GM12801 (cell line): Measurements from ENCODE around the gene TENM3.

Experiments
- CTCF ChIP-seq: IDR thresholded peaks from one replicate; pipeline ENCODE4 v1.5.1; 2011; ENCODE audit warnings: control low read depth; ENCODE audit not compliant: insufficient read length; ENCODE audit errors: extremely low read depth

TENM3 gene

GRCh38 chr4:182350041-182350440, 106.8 kb downstream of the TENM3 start:
- no peak for TF ChIP-seq CTCF

- TF ChIP-seq CTCF = no peak
These were observed 108.3 kb downstream of the TENM3 start for GRCh38 chr4:182351485-182351884.

DNA sequence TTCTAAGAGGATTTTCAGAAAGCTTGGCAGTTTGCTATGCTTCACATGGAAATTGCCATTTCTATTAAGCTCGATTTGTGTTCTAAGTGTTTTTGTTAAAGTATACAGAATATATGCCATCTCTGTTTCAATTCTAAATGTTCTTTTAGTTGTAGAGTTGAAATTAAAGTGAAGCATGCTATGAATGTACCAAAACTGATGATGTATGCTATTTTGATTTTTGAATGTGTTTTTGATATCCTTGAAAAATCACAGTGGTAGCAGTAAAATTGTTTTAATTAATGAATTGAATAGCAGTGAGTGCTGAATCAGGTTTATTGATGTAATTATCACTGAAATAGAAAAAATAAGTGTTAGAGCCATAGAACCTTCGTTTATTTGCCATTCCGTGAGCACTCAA, 110.9 kb downstream of the TENM3 start:
- TF ChIP-seq CTCF = no peak

GRCh38 chr4:182354867-182355266, 111.7 kb downstream of the TENM3 start:
- TF ChIP-seq CTCF = no peak

- TF ChIP-seq CTCF = no peak
These were observed 124.0 kb downstream of the TENM3 start for GRCh38 chr4:182367153-182367552.

DNA sequence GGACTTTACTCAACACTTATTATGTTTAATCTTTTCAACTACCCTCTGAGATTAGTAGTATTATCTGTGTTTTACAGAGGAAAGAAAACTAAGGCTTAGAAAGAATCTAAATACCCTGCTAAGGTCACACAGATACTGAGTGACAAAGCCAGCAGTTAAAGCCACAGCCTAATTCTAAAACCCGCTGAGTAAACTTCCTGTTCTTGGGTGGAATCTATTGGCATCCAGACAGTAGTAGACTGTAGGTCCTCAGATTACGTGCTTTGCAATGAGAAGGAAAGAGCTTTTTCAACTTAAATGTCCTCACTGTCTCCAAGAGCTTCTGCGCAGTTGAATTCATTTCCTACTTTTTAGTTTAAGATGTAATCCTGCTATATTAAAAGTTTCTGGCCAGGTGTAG, 126.0 kb downstream of the TENM3 start:
- no peak for TF ChIP-seq CTCF

DNA sequence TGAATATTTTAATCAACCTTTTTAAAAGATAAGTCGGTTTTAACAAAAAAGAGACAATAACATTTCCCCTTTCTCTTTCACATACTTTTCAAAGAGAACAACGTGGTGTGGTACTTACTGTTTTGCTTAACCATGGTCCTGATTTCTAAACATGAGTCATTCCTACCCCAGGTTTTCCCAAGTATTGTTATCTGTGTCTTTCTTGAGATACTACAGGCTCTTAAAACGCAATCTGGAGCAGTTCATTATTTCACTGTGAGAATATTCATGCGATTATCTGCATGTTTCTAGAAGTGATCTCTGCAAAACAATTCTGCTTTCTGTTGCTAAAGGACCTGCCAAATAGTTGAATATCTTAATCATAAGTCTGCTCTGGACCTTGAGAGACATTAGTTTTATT, 127.3 kb downstream of the TENM3 start:
- TF ChIP-seq CTCF = no peak

DNA sequence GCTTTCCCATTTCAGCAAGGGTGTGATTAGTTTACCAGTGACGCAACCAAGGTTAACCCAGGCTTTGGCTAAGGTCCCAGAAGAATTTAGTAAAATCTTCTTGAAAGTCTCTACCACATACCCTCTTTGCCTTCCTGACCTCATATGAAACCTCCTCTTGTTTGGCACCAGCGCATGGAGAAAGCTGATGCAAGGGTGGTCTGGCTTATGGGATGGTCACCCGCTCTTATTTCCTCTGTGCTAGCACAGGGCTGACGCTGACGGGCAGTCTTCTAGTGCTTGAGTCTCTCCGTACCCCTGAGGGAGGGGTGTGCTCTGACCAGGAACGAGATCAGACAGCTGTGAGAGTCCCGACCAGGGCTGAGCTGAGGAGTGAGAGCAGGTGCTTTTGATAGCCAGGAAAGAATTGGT, 137.6 kb downstream of the TENM3 start:
- no peak for TF ChIP-seq CTCF
